HepG2 (cell line): ENCODE results near the gene KLHL35. TPM values are rescaled to one million over a fixed set of nuclear protein-coding genes. Genes with fewer than 3 reads are reported as not detected.
A peak's percentile ranks its signal among the peaks of the same experiment; 100 is the strongest.

Experiments
- ASH2L ChIP-seq: fragments of 300-600, 200-600 bp; sonication (generic); IDR thresholded peaks from 2 replicates; pipeline ENCODE4 v1.7.0; 2017; ENCODE audit warnings: low read depth, mild to moderate bottlenecking, moderate library complexity, mixed read lengths, low read length; ENCODE audit not compliant: insufficient read length
- FOXC1 ChIP-seq: sonication (generic); formaldehyde crosslinking; IDR thresholded peaks from 2 replicates; pipeline ENCODE4 v1.8.0; 2022; ENCODE audit warnings: mild to moderate bottlenecking, missing genetic modification reagents, borderline replicate concordance
- MXD1 ChIP-seq: sonication (generic); formaldehyde crosslinking; IDR thresholded peaks from 2 replicates; pipeline ENCODE4 v1.4.0; 2020; ENCODE audit warnings: mild to moderate bottlenecking, missing genetic modification reagents
- PAXIP1 ChIP-seq: sonication (generic); formaldehyde crosslinking; conservative IDR thresholded peaks from 2 replicates; pipeline ENCODE4 v1.4.0; 2020; ENCODE audit warnings: mild to moderate bottlenecking, missing genetic modification reagents, moderate library complexity
- POLR2AphosphoS5 ChIP-seq: IDR thresholded peaks from 2 replicates; pipeline ENCODE4 v1.6.1; 2012; ENCODE audit warnings: low read depth, low read length
- POLR2G ChIP-seq: fragments of 200-400 bp; formaldehyde crosslinking; IDR thresholded peaks from 2 replicates; pipeline ENCODE4 v1.6.1; 2018; ENCODE audit warnings: mild to moderate bottlenecking, low read depth, low read length, moderate library complexity
- SRY ChIP-seq: sonication (generic); formaldehyde crosslinking; IDR thresholded peaks from 2 replicates; pipeline ENCODE4 v1.8.0; 2022; ENCODE audit warnings: mild to moderate bottlenecking, missing genetic modification reagents
- ZFP36 ChIP-seq: fragments of 150-350 bp; IDR thresholded peaks from 2 replicates; pipeline ENCODE4 v1.6.1; 2018; ENCODE audit warnings: borderline replicate concordance, low read length, low read depth; ENCODE audit not compliant: partially characterized antibody
- polyA plus RNA-seq, 8 experiments: library from polyadenylated mRNA; depleted of rRNA in 3 of 8; stranded (reverse) in 7 of 8; unstranded in 1 of 8; fragments of >200 nt; fragmentation: Illumina TruSeq in 4 of 8; extraction: Trizol in 4 of 8; gene quantifications; 2 replicates each; pipeline versions ENCODE4 v1.2.1 to v1.2.3, GENCODE V29; 2011 to 2016; ENCODE audit warnings: low read depth in 4 of 8, missing spikeins in 1 of 8, mixed read lengths in 1 of 8; ENCODE audit not compliant: insufficient read depth in 1 of 8
- total RNA-seq, 5 experiments: library from RNA; depleted of rRNA; stranded (reverse); fragments of >200 nt; fragmentation: Illumina TruSeq; extraction: Trizol; gene quantifications; 2 replicates each; pipeline ENCODE4 v1.2.3, GENCODE V29; 2016; ENCODE audit warnings: low read depth in 1 of 5
- TF ChIP-seq, protein P1 (sequence below): sonication (generic); formaldehyde crosslinking; conservative IDR thresholded peaks from 2 replicates; pipeline ENCODE4 v1.4.0; 2020; ENCODE audit warnings: missing genetic modification reagents
- TF ChIP-seq, protein P2 (sequence below): sonication (generic); formaldehyde crosslinking; IDR thresholded peaks from 2 replicates; pipeline ENCODE4 v1.5.0; 2020; ENCODE audit warnings: mild to moderate bottlenecking, missing genetic modification reagents
- TF ChIP-seq, protein P3 (sequence below): sonication (generic); formaldehyde crosslinking; IDR thresholded peaks from 2 replicates; pipeline ENCODE4 v1.4.0; 2020; ENCODE audit warnings: missing genetic modification reagents, borderline replicate concordance

The KLHL35 gene
- total and polyA plus RNA-seq, 2 of the 13 experiments (the other 11 are each of a cell fraction or from before 2014, with no cell fraction given): not detected

- TF ChIP-seq, protein P1, sequence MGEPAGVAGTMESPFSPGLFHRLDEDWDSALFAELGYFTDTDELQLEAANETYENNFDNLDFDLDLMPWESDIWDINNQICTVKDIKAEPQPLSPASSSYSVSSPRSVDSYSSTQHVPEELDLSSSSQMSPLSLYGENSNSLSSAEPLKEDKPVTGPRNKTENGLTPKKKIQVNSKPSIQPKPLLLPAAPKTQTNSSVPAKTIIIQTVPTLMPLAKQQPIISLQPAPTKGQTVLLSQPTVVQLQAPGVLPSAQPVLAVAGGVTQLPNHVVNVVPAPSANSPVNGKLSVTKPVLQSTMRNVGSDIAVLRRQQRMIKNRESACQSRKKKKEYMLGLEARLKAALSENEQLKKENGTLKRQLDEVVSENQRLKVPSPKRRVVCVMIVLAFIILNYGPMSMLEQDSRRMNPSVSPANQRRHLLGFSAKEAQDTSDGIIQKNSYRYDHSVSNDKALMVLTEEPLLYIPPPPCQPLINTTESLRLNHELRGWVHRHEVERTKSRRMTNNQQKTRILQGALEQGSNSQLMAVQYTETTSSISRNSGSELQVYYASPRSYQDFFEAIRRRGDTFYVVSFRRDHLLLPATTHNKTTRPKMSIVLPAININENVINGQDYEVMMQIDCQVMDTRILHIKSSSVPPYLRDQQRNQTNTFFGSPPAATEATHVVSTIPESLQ: no peak
- TF ChIP-seq POLR2G (0 out of 2 replicates have a peak, but pooled peaks have one; percentile 26), POLR2AphosphoS5 (peak; percentile 41; the same call in 1 of the 2 replicates), MXD1 (CRISPR knock-in tag) (no peak), ZFP36 (no peak), ASH2L (no peak), PAXIP1 (no peak), FOXC1 (CRISPR knock-in tag) (no peak), SRY (CRISPR knock-in tag) (no peak)
- TF ChIP-seq, protein P2, sequence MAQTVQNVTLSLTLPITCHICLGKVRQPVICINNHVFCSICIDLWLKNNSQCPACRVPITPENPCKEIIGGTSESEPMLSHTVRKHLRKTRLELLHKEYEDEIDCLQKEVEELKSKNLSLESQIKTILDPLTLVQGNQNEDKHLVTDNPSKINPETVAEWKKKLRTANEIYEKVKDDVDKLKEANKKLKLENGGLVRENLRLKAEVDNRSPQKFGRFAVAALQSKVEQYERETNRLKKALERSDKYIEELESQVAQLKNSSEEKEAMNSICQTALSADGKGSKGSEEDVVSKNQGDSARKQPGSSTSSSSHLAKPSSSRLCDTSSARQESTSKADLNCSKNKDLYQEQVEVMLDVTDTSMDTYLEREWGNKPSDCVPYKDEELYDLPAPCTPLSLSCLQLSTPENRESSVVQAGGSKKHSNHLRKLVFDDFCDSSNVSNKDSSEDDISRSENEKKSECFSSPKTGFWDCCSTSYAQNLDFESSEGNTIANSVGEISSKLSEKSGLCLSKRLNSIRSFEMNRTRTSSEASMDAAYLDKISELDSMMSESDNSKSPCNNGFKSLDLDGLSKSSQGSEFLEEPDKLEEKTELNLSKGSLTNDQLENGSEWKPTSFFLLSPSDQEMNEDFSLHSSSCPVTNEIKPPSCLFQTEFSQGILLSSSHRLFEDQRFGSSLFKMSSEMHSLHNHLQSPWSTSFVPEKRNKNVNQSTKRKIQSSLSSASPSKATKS: no peak
- TF ChIP-seq, protein P3, sequence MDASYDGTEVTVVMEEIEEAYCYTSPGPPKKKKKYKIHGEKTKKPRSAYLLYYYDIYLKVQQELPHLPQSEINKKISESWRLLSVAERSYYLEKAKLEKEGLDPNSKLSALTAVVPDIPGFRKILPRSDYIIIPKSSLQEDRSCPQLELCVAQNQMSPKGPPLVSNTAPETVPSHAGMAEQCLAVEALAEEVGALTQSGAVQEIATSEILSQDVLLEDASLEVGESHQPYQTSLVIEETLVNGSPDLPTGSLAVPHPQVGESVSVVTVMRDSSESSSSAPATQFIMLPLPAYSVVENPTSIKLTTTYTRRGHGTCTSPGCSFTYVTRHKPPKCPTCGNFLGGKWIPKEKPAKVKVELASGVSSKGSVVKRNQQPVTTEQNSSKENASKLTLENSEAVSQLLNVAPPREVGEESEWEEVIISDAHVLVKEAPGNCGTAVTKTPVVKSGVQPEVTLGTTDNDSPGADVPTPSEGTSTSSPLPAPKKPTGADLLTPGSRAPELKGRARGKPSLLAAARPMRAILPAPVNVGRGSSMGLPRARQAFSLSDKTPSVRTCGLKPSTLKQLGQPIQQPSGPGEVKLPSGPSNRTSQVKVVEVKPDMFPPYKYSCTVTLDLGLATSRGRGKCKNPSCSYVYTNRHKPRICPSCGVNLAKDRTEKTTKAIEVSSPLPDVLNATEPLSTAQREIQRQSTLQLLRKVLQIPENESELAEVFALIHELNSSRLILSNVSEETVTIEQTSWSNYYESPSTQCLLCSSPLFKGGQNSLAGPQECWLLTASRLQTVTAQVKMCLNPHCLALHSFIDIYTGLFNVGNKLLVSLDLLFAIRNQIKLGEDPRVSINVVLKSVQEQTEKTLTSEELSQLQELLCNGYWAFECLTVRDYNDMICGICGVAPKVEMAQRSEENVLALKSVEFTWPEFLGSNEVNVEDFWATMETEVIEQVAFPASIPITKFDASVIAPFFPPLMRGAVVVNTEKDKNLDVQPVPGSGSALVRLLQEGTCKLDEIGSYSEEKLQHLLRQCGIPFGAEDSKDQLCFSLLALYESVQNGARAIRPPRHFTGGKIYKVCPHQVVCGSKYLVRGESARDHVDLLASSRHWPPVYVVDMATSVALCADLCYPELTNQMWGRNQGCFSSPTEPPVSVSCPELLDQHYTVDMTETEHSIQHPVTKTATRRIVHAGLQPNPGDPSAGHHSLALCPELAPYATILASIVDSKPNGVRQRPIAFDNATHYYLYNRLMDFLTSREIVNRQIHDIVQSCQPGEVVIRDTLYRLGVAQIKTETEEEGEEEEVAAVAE: no peak
Measured at GRCh38 chr11:75403037-75403436, 30.0 kb downstream of the KLHL35 start (continued).
